Epithelial cell of esophagus (primary cell): ENCODE measurements around the gene CDKN2B-AS1.

ENCODE experiments used
- DNase-seq: peaks from one replicate; pipeline ENCODE4 v3.0.0; 2010; ENCODE audit warnings: low read depth
- H3K4me3 ChIP-seq: 2 replicates; pipeline ENCODE4 v1.5.1; 2011; ENCODE audit warnings: mild to moderate bottlenecking, low read length, control low read depth
- TF ChIP-seq, protein P1 (sequence below): IDR thresholded peaks from 2 replicates; pipeline ENCODE4 v1.5.1; 2011; ENCODE audit warnings: low read depth, mild to moderate bottlenecking, low read length, control low read depth, inconsistent platforms; ENCODE audit not compliant: insufficient read depth; ENCODE audit errors: missing control alignments

Gene CDKN2B-AS1

DNA sequence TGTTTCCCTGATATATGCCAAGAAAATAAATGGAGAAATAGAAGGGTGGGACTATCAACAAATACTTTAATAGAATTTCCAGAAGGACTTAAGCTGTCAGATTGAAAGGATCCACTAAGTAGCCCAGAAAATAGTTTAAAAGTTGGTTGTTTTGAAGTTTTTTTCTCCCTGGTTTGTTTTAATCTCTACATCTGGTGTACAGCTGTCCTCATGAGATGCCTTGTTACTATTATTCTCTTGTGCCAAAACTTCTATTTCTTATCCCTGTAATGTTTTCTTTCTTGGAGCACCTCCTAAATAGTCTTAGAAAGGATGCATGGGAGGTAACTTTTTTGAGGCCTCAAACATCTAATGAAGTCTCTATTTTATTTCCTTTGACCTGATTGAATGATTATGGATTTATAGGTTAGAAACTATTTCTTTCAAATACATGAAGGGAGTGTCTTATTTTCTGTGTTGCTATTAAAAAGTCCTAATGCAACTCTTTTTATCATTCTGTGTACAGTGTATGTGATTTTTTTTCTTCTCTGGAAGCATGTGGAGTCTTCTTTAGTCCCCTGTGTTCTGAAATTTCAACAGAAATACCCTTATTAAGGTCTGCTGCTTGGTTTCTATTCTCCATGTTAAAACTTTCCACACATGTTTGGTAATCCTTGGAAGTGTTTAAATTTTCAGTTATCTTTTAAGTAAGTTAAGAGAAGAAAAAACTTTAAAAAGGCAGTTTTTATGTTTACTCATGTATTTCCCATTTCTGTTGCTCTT lies 154.5 kb downstream of the CDKN2B-AS1 start:
- DNase-seq: no peak
- H3K4me3 ChIP-seq: no peak overlapping the region
- TF ChIP-seq, protein P1, sequence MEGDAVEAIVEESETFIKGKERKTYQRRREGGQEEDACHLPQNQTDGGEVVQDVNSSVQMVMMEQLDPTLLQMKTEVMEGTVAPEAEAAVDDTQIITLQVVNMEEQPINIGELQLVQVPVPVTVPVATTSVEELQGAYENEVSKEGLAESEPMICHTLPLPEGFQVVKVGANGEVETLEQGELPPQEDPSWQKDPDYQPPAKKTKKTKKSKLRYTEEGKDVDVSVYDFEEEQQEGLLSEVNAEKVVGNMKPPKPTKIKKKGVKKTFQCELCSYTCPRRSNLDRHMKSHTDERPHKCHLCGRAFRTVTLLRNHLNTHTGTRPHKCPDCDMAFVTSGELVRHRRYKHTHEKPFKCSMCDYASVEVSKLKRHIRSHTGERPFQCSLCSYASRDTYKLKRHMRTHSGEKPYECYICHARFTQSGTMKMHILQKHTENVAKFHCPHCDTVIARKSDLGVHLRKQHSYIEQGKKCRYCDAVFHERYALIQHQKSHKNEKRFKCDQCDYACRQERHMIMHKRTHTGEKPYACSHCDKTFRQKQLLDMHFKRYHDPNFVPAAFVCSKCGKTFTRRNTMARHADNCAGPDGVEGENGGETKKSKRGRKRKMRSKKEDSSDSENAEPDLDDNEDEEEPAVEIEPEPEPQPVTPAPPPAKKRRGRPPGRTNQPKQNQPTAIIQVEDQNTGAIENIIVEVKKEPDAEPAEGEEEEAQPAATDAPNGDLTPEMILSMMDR: no peak

DNA sequence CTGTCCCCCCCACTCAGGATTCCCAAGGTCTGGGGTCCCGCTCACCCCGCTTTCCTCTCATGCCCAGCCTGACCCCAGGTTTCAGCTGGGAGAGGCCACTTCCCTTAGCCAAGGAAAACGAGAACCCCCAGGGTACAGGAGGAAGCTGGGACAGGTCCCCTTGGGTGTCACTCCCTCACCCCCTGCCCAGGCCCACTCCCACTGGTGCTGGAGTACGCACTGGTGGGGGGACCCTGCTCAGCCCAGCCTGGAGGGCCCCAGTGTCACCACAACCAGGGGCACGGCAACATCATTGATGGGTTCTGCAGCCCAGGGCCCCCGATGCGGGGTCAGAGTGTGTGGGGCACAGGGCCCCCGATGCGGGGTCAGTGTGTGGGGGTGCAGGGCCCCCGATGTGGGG lies 159.5 kb downstream of the CDKN2B-AS1 start:
- no peak overlapping the region for H3K4me3 ChIP-seq
- DNase-seq: no peak
- TF ChIP-seq, protein P1: no peak

DNA sequence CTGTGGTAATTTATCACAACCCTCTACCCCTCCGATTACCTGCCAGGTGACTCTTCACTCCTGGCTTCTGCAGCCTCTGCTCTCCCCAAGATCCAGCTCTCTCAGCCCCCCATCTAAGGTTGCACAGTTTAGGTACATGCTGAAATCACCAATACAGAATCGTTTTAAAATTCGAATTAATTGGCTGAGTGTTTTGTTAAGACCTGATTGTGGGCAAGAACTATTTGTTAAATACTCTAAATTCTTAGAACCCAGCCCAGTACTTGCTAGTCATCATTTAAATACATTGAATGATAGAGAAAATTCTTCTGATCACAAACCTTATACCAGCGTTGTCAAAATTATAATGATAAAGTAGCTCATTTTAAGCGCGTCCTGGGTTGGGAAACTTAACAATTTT lies 162.0 kb downstream of the CDKN2B-AS1 start:
- no peak overlapping the region for H3K4me3 ChIP-seq
- TF ChIP-seq, protein P1: no peak
- no peak for DNase-seq

DNA sequence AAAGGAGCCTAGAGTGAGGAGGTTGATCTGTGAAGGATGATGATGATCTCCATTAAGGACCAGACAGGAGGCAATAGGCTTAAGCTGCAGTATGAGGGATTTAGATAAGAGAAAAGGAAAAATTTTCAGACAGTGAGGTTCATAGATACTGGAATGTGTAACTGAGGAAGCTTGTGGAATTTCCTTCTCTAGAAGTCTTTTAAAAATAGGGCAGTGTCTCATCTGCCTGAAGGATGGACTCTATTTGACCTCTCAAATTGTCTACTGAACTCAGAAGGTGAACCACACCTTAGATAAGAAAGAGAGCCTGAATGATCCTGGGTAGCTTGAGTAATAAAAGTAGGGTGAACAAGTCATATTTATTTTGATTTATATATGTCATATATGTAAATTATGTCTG lies 162.7 kb downstream of the CDKN2B-AS1 start:
- no peak overlapping the region for H3K4me3 ChIP-seq
- no peak for DNase-seq
- TF ChIP-seq, protein P1: no peak

DNA sequence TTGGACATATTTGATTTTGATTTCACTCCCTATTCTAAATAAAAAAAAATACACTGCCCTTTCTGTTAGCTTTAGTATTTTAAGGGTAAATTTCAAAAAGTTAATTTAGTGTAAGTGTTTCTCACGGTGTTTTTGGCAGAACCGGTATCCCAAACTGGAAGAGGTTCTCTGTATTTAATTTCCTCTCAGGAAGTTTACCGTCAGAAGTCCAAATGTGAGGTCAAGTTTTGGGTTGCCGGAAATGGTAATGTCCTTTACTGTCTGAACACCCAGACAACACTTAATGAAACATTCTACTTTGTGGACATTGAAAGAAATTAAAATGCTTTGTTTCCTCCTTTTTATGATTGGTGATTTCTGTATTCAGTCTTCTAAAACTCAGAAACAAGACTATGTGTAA lies 163.2 kb downstream of the CDKN2B-AS1 start:
- no peak for DNase-seq
- TF ChIP-seq, protein P1: no peak
- H3K4me3 ChIP-seq: no peak overlapping the region

DNA sequence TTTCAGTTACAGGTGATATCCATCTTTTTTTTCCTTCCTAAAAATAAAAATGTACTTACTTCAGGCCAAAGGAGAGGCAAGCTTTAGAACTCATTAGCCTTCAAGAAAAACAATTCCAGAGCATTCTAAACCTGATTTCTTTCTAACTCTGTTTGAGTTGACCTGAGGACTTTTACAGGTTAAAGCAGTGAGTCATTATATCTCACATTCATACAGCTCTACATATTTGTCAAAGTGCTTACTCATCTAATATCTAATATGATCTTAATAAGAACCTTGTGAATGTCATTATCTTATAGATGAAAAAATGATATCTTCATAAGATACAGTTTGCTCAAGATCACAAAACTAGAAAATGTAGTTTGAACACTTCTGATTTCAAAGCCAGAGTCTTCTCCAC lies 163.7 kb downstream of the CDKN2B-AS1 start:
- TF ChIP-seq, protein P1: no peak
- DNase-seq: peak; percentile 65

DNA sequence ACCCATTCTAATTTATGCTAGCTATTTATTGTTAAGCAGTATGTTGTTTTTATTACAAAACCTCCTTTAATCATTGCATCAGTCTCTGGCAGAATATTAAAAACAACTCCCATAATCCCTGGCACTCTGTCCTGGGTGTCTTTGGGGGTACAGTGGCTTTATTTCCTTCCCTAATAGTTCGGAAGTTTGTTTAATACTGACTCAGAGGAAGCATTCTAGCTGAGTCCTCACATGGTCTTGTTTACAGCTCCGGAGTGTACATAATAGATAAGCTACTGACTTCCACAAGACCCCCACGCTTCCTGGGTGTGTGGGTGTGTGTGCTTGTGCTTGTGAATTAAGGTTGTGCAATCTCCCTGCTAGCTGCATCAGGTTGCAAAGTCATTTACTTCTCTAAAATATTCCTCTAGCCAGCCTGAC lies 164.3 kb downstream of the CDKN2B-AS1 start:
- peak; percentile 75 for DNase-seq
- TF ChIP-seq, protein P1: no peak
- H3K4me3 ChIP-seq: no peak overlapping the region

More for the DNA sequence above, 163.7 kb downstream of the CDKN2B-AS1 start:
- H3K4me3 ChIP-seq: no peak overlapping the region
